Raji (cell line): ENCODE results near the gene BTBD16.

Source experiments
- POLR2A ChIP-seq: IDR thresholded peaks from 2 replicates; pipeline ENCODE4 v1.6.1; 2011; ENCODE audit warnings: low read depth, low read length, control low read depth; ENCODE audit not compliant: insufficient read depth

Gene BTBD16

GRCh38 chr10:122368502-122369254 lies 97.6 kb downstream of the BTBD16 start:
- TF ChIP-seq POLR2A, result no peak

GRCh38 chr10:122373108-122373507 lies 102.0 kb downstream of the BTBD16 start:
- no peak for TF ChIP-seq POLR2A

- no peak for TF ChIP-seq POLR2A
Observed at GRCh38 chr10:122373721-122374120, 102.6 kb downstream of the BTBD16 start.

GRCh38 chr10:122374237-122374858 lies 103.3 kb downstream of the BTBD16 start, which contains the start of gene PLEKHA1:
TSS of gene PLEKHA1 (plus strand) at chr10:122374708. CDS start at chr10:122393201, 18,493 bp downstream.
- no peak for TF ChIP-seq POLR2A

GRCh38 chr10:122374859-122375678 lies 104.0 kb downstream of the BTBD16 start:
- TF ChIP-seq POLR2A, result no peak

- TF ChIP-seq POLR2A, result no peak
Observed at GRCh38 chr10:122375679-122376160, 104.6 kb downstream of the BTBD16 start.

- TF ChIP-seq POLR2A, result no peak
Observed at GRCh38 chr10:122376364-122376961, 105.4 kb downstream of the BTBD16 start.

GRCh38 chr10:122379041-122379440 lies 107.9 kb downstream of the BTBD16 start:
- no peak for TF ChIP-seq POLR2A

GRCh38 chr10:122379537-122379936 lies 108.4 kb downstream of the BTBD16 start:
- TF ChIP-seq POLR2A, result no peak

GRCh38 chr10:122380703-122381102 lies 109.6 kb downstream of the BTBD16 start:
- no peak for TF ChIP-seq POLR2A

GRCh38 chr10:122381680-122382079 lies 110.6 kb downstream of the BTBD16 start:
- no peak for TF ChIP-seq POLR2A

GRCh38 chr10:122386514-122386913 lies 115.4 kb downstream of the BTBD16 start:
- no peak for TF ChIP-seq POLR2A

- no peak for TF ChIP-seq POLR2A
Observed at GRCh38 chr10:122387572-122387971, 116.5 kb downstream of the BTBD16 start.
